ENCODE measurements around the gene FAM43A. TPM values are rescaled to one million over a fixed set of nuclear protein-coding genes. Genes with fewer than 3 reads are reported as not detected.

Gene FAM43A, protein sequence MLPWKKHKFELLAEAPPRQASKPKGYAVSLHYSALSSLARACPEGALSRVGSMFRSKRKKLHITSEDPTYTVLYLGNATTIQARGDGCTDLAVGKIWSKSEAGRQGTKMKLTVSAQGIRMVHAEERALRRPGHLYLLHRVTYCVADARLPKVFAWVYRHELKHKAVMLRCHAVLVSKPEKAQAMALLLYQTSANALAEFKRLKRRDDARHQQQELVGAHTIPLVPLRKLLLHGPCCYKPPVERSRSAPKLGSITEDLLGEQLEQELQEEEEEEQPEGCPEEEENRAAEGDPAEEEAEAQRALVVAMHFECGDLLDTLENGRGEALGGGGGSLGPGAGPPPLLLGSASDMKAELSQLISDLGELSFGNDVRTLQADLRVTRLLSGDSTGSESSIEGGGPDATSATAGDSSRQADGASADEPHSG
- 18.8 and 21.2 TPM in 2 replicates for total RNA-seq (2014; rRNA removed; shearing (Covaris generic))
- 54.1 and 58.1 TPM in 2 replicates for polyA plus RNA-seq (2015; cell fraction: cytosol; rRNA removed)
- polyA plus RNA-seq (2015; cell fraction: nucleus; rRNA removed) = 38.5 and 46.6 TPM in 2 replicates

DNA sequence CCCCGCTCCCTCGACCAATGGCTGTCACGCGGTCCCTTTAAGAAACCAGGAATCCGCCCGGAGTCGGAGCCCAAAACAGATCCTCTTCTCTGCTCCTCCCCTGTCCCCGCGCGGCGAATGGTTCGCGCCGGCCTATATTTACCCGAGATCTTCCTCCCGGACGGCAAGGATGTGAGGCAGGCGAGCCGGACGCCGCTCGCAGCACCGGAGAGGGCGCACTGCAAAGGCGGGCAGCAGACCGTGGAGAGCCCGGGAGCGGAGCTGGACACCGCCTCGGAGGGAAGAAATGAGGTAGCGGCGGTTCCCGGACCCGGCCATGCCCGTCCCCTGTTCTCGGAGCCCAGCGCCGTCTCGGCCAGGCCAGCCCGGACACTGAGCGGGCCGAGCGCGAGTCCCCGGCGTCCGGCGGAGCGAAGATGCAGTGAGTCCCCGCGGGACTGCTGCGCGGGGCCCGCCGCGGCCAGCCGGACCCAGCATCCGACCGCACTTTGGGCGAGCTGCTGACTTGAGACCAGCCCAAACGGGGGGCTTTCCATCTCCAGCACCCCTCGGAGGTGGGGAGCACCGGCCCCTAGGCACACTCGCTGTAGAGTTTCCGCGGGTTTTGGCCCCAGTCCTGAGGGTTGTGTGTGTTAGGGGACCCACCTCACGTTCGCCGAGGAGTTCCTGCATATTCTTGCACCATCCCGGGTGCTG, at the start of gene FAM43A:
Gene FAM43A (plus strand): TSS at position 166 of the 696 bp plus-strand sequence. CDS start 944 bp downstream, outside the sequence.
- in situ Hi-C loops (cut with HindIII; ENCODE audit: low pct_unique_long_range_greater_than_20kb, low sequenced_read_pairs) = no loop called here
- DNase-seq (ENCODE audit: low read depth, low spot score) = peak; percentile 92

DNA sequence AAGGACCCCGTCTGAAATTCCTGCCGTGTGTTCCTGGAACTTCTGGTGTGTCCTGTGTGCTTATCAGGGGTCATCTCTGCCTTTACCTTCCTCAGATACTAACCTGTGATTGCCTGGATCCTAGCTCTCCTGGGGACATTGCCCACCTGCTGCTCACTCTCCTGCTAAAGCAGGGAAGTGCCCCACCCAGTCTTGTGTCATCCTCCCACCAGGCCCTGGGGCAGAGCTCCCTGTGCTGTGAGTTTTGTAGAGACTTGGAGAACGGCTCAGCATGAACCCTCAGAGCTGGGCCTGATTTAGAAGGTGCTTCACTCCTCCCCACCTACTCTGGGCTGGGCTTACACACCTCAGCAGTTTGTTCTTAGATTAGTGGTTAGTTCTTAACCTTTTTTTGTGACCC, 48.6 kb upstream of the FAM43A start:
- DNase-seq (ENCODE audit: low read depth, low spot score) = no peak
- in situ Hi-C loops (cut with HindIII; ENCODE audit: low pct_unique_long_range_greater_than_20kb, low sequenced_read_pairs) = no loop called here

DNA sequence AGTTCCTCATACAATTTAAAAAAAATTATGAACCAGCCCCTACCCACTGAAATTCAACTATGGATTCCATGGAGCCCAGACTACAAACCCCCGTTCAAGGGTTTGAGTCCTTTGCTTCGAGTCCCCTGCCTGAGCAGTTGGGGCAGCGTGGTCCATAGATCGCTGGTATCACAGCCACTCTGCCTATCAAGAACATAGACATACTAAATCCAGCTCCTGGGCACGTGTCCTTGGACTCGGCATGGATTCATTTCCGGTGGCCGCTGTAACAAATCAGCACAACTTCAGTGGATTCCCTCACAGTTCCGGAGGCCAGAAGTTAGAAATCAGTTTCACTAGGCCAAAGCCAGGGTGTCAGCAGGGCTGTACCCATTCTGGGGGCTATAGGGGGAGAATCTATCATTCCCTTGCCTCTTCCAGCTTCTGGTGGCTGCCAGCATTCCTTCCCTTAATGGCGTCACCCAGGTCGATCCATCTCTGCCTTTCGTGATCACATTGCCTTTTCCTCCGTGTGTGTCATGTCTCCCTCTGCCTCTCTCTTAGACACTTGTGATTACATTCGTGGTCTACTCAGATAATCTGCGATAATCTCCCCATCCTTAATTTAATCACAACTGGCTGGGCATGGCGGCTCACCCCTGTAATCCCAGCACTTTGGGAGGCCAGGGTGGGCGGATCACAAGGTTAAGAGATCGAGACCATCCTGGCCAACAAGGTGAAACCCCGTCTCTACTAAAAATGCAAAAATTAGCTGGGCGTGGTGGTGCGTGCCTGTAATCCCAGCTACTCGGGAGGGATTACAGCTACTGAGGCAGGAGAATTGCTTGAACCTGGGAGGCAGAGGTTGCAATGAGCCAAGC, 47.9 kb upstream of the FAM43A start:
- DNase-seq (ENCODE audit: low read depth, low spot score) = no peak
- in situ Hi-C loops (cut with HindIII; ENCODE audit: low pct_unique_long_range_greater_than_20kb, low sequenced_read_pairs) = no loop called here

DNA sequence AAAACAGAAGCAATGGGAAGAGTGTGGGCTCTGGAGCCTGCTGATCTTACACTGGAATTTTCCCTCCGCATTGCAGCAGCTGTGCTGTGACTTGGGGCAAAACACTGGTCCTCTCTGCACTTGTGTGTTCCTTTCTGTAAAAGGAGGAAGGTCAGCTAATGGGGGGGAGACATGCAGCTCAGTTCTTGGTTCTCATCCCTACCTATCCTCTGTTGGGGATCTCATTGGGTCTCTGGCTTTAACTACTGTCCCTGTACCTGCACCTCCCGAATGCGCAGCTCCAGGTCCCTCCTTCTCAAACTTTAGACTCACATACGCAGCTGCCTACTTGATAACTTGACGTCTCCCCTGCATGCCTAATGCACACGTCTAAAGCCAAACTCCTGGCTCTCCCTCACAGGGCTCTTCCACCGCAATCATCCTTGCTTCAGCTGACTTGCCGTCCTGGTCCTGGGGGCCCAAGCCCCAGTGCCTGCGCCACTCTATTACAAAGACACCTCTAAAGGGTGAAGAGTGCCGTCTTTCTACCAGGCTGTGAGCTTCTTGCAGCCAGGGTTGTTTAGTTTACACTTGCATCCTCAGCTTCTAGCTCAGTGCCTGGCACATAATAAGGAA, 46.6 kb upstream of the FAM43A start:
- no peak for DNase-seq (ENCODE audit: low read depth, low spot score)

DNA sequence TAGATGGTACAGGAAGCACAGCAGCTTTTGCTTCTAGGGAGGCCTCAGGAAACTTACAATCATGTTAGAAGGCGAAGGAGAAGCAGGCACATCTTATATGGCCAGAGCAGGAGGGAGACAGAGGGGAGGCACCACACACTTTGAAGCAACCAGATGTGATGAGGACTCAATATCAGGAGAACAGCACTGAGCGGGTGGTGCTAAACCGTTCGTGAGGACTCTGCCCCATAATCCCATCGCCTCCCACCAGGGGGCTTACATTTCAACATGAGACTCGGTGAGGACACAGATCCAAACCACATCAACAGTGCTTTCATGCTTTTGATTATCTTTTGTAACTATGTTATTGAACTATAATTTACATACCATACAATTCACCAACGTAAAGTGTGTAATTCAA, 44.9 kb upstream of the FAM43A start:
- DNase-seq (ENCODE audit: low read depth, low spot score) = peak; percentile 45
- in situ Hi-C loops (cut with HindIII; ENCODE audit: low pct_unique_long_range_greater_than_20kb, low sequenced_read_pairs) = no loop called here

More for the DNA sequence above, 46.6 kb upstream of the FAM43A start:
- in situ Hi-C loops (cut with HindIII; ENCODE audit: low pct_unique_long_range_greater_than_20kb, low sequenced_read_pairs) = no loop called here

DNA sequence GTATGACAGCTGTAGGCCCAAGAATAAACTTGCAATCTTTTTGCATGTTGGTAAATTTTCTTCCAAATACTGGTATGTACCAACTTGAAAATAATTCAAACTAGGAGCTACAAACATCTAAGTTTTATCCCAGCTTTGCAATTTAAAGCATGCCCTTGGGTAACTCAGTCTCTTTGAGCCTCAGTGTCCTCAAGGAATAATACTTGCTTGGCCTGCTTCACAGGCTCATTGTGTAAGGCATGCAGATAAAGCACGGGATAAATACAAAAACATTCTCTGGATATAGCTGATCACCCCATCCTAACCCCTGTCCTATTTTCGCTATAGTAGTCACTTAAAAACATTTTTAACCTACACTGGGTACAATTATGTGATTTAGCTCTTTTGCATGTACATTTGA, 42.9 kb upstream of the FAM43A start:
- no peak for DNase-seq (ENCODE audit: low read depth, low spot score)
- in situ Hi-C loops (cut with HindIII; ENCODE audit: low pct_unique_long_range_greater_than_20kb, low sequenced_read_pairs) = no loop called here

DNA sequence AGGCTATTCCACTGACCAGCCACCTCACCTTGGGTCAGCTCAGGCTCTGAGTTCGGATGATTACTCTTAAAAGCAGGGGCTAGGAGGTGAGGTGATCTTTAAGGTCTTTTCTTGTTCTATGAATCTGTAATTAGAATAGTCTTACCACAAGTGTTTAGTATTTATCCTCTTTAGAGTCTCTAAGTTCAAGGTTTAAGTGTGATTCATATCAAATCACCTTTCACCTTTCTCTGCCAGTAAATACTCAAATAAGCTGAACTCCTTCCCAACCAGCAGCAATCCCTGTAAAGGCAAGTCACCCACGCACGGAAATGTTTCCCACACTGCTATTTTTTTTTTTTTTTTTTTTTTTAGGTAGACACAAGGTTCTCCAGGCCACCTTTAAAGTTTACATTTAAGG, 37.9 kb upstream of the FAM43A start:
- in situ Hi-C loops (cut with HindIII; ENCODE audit: low pct_unique_long_range_greater_than_20kb, low sequenced_read_pairs) = no loop called here

DNA sequence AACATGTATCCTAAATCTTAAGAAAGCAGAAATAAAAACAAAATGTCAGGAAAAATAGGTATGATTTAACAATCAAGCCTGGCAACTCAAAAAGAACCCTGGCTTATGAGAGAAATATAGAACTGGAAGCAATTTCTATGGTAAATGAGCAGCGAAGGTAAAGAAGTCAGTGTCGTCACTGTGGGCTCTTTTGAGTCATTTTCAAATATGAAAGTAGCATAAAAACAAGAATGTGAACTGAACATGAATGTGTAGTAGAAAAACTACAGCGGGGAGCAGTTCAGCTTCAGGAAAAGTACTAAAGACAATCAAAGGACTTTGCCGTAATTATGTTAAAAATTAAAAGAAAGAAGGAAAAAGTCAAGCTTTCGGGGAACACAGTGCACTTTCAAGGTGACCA, 31.2 kb upstream of the FAM43A start:
- DNase-seq (ENCODE audit: low read depth, low spot score) = no peak
- in situ Hi-C loops (cut with HindIII; ENCODE audit: low pct_unique_long_range_greater_than_20kb, low sequenced_read_pairs) = no loop called here

More for the DNA sequence above, 37.9 kb upstream of the FAM43A start:
- no peak for DNase-seq (ENCODE audit: low read depth, low spot score)

DNA sequence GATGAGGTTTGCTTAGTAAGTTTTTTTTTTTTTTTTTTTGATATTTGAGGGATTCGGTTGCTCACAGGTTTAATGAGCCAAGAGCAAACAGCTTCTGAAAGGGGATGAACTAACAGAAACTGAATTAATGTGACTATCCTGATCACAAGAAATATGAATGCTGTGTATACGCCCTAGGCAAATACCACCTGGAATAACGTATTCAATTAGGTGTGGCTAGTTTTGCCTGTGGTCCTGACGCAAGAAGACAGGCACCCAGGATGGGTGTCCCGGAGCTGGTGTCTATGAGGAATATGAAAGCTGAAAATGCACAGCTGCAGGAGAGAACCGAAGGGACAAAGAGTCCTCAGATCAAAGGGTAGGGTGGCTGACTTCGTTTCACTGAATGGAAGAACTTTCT, 28.2 kb upstream of the FAM43A start:
- in situ Hi-C loops (cut with HindIII; ENCODE audit: low pct_unique_long_range_greater_than_20kb, low sequenced_read_pairs) = no loop called here
- DNase-seq (ENCODE audit: low read depth, low spot score) = no peak

DNA sequence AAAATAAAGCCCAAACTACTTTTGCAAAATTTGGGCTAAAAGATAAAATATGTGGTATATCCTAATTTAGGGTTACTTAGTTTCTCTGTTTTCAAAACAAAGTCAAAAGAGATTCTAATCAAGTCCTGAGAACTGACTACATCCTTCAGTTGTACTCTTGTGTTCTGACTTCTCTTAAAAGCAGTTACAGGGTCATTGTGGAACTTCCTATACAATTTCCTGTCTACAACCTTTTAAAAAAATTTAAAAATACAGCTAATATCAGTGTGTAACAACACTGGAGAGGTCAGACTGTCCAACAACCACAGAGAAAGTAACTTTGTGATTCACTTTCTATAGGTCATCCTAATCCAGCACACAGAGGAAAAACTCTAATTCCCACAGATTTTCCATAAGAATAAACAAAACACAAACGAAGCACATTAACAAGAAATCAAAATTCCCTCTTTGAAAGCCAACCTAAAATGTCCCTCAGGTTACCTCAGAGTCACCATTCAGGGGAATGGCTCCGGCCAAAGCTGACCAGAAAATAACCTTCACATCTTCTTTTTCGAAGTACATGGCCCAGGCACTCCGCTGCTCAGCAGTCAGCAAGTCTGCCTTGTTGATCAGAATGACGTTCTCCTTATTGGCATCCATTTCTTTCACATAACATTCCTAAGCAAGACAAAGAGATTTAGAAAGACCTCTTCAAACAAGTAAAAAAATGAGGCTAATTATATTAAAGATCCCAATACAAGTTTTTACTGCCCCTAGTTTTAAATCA, 27.0 kb upstream of the FAM43A start:
- in situ Hi-C loops (cut with HindIII; ENCODE audit: low pct_unique_long_range_greater_than_20kb, low sequenced_read_pairs) = no loop called here
- no peak for DNase-seq (ENCODE audit: low read depth, low spot score)

DNA sequence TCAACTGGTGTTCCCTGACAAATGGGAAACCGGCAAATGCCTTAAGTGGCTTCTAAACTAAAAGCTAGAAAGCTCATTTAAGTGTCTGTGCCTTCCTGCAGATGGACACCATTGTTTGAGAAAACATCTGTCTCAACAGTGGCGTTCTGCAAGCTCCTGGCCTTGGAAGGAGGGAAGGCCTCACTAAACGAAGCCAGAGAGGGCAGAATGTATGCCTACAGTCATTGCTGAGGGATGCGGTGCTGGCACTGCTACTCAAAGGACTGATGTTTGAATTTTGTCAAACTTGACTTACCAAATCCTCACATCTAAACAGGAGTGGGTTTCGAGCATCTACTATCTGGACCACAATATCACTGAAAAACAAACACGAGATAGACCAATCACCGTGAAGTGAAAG, 25.9 kb upstream of the FAM43A start:
- in situ Hi-C loops (cut with HindIII; ENCODE audit: low pct_unique_long_range_greater_than_20kb, low sequenced_read_pairs) = no loop called here
- DNase-seq (ENCODE audit: low read depth, low spot score) = no peak

DNA sequence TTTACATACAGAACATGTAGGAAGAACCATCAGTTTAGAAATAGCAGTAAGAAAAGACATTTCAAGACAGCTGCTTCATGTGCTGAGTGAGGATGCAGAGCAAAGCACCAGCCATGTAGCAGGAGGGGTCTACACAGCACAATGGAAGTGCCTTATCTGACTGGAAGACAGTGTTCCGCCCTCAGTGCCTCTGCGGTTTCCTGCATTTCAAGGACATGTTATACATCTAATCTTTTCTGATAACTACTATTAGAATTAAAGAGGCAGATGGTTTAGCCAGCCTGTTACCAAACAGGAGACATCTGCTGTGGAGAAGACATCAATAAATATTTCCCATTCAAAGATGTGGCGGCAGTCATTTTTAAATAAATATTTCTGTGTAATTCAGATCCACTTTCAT, 24.3 kb upstream of the FAM43A start:
- no peak for DNase-seq (ENCODE audit: low read depth, low spot score)
- in situ Hi-C loops (cut with HindIII; ENCODE audit: low pct_unique_long_range_greater_than_20kb, low sequenced_read_pairs) = no loop called here

DNA sequence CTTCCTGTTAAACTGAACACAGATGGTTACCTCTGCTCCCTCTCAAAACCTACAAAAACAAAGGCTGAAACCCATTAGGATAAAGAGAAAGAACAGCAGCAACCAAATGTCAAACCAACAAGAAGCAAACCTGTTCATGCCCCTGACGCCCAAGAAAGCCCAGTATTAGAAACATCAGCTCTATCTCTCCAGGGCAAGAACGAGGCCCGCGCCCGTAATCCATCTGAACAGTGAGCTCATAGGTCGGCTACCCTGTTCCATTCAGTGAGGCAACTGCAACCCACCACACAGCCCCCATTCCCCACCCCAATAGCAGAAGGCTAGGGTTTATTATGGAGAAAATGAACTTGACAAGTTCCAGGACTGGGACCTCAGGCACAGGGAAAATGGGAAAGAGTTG, 23.7 kb upstream of the FAM43A start:
- in situ Hi-C loops (cut with HindIII; ENCODE audit: low pct_unique_long_range_greater_than_20kb, low sequenced_read_pairs) = no loop called here
- DNase-seq (ENCODE audit: low read depth, low spot score) = no peak

DNA sequence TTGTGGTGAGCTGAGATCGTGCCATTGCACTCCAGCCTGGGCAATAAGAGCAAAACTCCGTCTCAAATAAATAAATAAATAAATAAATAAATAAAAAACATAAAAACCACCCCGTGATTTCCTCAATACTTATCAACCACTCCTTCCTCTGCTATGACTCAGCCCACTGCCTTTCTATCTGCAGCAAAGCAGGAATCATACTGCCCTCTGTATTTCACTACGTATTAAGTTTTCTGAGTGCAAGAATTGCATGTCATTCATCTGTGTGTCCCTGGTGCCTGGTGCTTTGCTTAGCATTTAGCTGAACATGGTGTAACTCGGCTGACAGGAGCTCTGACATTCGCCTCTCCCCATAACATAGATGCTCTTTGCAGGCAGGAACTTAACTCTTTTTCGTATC, 20.8 kb upstream of the FAM43A start:
- in situ Hi-C loops (cut with HindIII; ENCODE audit: low pct_unique_long_range_greater_than_20kb, low sequenced_read_pairs) = no loop called here
- DNase-seq (ENCODE audit: low read depth, low spot score) = no peak

DNA sequence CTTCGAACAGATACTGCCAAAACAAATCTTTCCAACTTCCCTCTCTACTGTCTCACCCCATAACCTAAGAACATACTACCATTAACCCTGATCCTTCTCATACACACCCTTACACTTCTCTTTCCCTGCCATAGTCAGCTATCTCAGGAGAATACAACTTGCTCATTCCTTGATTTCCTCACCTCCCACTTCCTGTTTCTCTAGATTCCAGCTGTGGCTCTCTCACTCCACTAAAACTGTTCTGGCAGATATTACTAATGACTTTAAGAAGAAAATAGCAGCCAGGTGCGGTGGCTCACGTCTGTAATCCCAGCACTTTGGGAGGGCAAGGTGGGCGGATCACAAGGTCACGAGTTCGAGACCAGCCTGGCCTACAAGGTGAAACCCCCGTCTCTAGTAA, 18.3 kb upstream of the FAM43A start:
- DNase-seq (ENCODE audit: low read depth, low spot score) = no peak
- in situ Hi-C loops (cut with HindIII; ENCODE audit: low pct_unique_long_range_greater_than_20kb, low sequenced_read_pairs) = no loop called here

DNA sequence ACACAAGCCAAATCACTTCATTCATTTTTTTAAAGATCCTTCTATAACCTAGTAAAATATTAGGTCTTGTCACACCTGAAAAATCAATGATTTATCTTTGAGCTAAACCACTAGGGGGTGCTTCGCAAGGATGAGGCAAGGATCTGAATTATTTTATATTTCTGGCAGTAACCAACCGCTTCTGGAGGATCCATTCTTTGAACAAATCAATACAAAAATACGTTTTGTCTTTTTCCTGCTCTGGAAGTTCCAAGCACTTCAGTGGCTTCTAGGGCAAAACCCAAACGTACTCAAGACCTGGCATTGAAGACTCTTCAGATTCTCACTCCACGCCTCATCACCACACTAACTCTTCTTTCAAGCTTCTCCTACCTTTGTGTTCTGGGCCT, 14.2 kb upstream of the FAM43A start:
- in situ Hi-C loops (cut with HindIII; ENCODE audit: low pct_unique_long_range_greater_than_20kb, low sequenced_read_pairs) = no loop called here
- DNase-seq (ENCODE audit: low read depth, low spot score) = peak; percentile 40
